T47D (cell line): Measurements from ENCODE around the gene RPL26.

ENCODE experiments used
- DNase-seq, 2 experiments: peaks; one replicate each; pipeline versions ENCODE4 v3.0.0 to v3.0.0-alpha.2; 2011 to 2012; ENCODE audit warnings: low read depth in 1 of 2, low spot score in 1 of 2
- JUND ChIP-seq: IDR thresholded peaks from 2 replicates; pipeline ENCODE4 v1.6.1; 2012; ENCODE audit warnings: low read depth
- in situ Hi-C: cut with HindIII; loops from 2 replicates; pipeline ENCODE4 v1.10.0; 2016; ENCODE audit warnings: low sequenced_read_pairs, low pct_unique_long_range_greater_than_20kb

RPL26 gene

DNA sequence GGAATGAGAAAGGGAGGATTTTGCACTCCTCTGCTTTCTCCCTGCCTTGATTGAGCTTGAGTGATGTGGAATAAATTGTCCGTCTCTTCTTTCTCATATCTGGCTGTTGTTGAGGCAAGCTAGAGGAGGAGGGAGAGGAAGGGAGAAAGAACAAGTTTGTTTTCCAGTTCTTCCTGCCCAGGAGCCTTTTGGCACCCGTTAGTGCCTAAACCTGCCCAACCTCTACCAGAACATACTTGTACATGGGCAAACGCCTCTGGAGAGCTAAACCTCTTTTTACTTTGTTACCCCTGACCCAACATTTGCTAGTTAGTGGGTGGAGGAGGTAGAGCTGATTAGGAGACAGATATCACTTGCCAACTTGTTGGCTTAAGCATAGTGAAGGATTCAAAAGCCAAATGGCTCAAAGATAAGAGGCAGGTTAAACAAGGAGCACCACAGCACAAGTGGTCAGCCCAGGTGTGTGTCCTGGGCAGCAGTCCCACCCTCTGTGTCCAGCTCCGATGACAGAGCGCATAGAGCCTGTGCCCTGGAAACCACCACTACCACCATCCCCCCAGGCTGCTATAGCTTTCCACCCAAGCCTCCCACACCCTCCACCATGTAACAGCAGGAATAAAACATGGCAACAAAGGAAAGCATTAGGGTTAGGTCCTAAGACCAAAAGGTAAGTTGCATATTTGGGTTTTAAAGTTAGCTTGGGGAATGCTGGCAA lies 36.9 kb downstream of the RPL26 start:
- no peak for TF ChIP-seq JUND
- in situ Hi-C loops = no loop called here
- peak; percentile 43 to 89 for DNase-seq

DNA sequence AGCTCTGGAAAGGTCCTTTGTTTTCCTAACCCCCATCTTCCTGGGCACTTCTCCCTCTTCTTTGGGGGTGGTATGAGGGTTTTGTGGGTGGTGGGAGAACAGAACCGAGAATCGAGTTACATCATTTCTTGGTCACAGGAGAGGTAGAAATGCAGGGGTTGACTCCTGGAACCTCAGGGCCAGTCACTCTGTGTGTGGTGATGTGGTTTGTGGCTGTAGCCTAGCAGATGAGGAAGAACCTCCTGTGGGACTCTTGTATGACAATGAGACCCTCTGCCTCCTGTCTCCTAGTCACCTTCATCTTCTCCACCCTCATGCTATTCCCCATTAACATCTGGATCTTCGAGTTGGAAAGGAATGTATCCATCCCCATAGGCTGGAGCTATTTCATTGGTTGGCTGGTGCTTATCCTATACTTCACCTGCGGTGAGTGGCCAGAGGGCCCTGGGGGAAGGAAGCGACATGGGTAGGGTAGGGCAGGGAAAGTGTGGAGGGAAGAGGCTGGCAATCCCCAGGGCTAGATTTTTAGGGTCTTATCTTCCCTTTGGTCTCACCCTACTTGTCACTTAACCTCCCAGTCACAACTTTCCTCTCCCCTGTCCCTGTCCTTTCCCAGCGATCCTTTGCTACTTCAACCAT lies 37.8 kb downstream of the RPL26 start:
- peak in 1 of 2 experiments; percentile 48 for DNase-seq
- TF ChIP-seq JUND = no peak
- in situ Hi-C loops = no loop called here

DNA sequence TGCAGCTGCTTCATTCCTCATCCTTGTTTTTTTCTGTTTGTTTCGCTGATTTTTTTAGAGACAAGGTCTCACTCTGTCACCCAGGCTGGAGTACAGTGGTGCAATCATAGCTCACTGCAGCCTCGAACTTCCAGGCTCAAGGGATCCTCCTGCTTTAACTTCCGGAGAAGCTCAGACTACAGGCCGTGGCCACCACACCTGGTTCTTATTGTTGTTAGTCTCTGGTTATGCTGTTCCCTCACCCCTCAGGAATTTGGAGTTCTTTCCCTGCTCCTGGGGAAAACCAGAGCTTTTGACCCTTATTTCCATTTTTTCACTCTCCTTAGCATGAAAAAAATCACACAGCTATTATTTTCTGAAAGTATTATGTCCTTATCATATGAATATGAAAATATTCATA lies 41.5 kb downstream of the RPL26 start:
- in situ Hi-C loops = no loop called here
- no peak for TF ChIP-seq JUND
- no peak for DNase-seq

DNA sequence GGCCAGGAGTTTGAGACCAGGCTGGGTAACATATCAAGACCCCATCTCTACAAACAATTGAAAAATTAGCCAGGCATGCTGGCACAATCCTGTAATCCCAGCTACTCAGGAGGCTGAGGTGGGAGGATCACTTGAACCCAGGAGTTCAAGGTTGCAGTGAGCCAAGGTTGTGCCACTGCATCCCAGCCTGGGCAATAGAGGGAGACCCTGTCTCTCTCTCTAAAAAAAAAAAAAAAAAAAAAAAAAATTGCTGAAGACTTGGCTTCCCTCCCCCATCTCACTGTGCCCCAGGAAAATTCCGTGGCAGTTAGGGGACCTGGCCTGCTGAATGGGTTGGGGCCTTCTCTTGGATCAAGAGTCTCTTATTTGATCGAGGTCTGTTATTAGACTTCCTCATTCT lies 43.5 kb downstream of the RPL26 start, which contains the start of gene ODF4:
ODF4 (plus strand) TSS at position 301 of the 400 bp plus-strand sequence. CDS start 212 bp downstream, outside the sequence.
- no peak for DNase-seq
- in situ Hi-C loops = no loop called here
- no peak for TF ChIP-seq JUND

DNA sequence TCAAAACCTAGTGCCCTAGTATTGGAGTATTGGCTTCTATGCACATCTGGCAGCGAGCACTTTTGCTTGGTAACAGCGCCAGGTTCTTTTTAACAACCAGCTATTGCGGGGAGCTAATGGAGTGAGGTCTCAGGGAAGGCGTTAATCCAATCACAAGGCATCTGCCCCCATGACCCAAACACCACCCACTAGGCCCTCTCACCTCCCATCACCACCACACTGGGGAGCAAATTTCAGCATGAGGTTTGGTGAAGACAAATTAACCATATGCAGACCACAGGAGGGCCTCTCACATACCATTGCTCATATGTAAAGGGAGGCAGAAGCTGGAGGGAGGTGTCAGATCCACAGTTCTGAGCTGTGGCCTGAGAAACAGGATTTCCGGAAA lies 44.2 kb downstream of the RPL26 start:
- in situ Hi-C loops = no loop called here
- DNase-seq = no peak
- TF ChIP-seq JUND = no peak

DNA sequence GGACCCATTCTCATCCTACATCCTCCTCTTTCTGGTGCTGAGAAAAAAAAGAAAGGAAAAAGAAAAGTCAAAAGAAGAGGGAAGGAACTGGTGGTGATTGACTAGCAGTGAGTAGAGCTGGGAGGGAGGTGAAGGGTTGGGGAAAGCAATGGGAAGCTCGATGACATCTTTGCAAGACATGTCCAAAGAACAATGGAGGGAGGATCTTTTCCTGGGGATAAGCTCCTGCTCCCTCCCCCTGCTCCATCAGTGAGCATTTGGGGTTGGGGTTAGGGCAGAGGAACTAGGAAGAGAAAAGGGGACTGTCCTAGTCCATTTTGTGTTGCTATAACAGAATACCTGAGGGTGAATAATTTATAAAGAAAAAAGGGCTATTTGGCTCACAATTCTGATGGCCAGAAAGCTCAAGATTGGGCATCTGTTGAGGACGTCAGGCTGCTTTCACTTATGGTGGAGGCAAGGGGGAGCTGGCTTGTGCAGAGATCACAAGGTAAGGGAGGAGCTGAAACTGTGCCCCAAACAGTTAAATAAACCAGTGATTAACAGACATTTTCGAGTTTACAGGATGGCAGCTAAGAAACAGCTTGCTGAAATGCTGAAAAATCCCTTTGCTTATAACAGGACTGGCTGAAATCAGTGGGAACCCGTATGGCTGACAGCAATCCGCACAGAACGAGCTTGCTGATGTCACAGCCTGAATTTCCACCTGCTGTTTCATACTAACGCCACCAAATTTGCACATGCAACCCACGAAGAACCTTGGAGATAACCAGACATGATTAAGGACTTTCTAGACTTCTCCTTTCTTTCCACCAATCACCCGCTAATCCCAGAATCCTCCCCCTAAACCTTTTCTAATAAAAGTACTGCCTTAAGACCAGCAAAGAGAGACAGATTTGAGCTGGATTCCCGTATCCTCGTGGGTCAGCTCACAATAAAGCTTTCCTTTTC lies 44.9 kb downstream of the RPL26 start:
- TF ChIP-seq JUND = no peak
- in situ Hi-C loops = no loop called here
- DNase-seq = no peak

DNA sequence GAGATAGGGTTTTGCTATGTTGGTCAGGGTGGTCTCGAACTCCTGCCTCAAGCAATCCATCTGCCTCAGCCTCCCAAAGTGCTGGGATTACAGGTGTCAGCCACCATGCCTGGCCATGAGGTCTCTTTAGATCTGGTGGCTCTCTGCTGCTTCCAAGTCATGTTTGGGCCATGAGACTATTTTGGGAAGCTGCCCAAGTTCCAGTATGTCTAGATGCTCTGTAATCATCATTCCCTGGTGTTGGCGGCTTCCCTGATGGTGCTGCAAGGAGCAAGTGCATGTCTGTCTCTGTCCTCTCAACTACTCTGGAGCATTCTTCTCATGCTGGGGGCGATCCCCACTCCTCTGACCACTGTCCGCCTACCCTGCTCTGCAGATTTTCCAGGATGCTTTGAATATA lies 49.7 kb downstream of the RPL26 start:
- in situ Hi-C loops = no loop called here
- no peak for TF ChIP-seq JUND

DNA sequence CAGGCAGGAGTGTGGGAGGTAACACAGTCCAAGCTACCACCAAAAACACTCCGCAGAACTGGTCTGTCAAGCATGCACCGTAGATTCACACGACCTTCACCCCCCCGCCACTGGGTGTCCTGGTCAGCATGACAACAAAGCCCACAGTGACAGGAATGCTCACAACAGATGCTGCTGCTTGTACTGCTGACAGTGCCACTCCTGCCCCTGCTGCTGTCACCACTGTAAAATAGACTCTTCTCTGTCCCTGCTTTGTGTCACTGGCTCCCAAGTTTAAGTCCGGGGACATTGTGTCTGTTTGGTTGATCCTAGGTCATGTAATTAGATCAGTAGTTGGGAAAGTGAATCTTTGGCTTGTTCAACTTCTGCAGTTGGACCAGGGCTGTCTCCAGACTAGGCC lies 50.3 kb downstream of the RPL26 start:
- in situ Hi-C loops = no loop called here
- peak in 1 of 2 experiments; percentile 71 for DNase-seq
- no peak for TF ChIP-seq JUND

More for the DNA sequence above, 49.7 kb downstream of the RPL26 start:
- DNase-seq = no peak

DNA sequence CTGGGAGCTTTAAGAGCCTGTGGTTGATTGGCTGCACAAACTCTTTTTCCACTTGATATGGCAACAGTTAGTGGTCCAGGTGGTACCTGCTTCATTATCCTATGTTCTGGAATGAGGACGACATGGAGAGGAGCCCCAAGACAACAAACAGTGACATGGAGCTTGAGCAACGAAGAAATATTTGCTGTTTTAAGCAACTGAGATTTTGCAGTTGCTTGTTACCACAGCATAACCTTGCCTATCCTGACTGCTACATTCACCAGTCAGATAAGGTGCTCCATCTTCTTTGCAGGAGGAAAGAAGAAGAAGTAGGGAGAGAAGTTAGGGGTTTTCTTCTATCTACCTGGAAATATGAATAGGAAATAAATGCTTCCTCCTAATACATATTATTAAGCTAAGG lies 50.9 kb downstream of the RPL26 start:
- DNase-seq = no peak
- TF ChIP-seq JUND = no peak
- in situ Hi-C loops = no loop called here
